A549 (cell line): Measurements from ENCODE around the gene IL36B. TPM values are rescaled to one million over a fixed set of nuclear protein-coding genes. Genes with fewer than 3 reads are reported as not detected.

Source experiments
- ATAC-seq, 2 experiments: fragments of 200-7000 bp in 1 of 2; fragments of >200 bp in 1 of 2; cut with Nextera tagmentation in 1 of 2; cut with Tn5 transposase in 1 of 2; 3 replicates each; pipeline versions ENCODE4 v1.8.0 to v1.9.1; 2018 to 2020; ENCODE audit warnings: mild to moderate bottlenecking in 1 of 2, moderate library complexity in 1 of 2
- CTCF ChIA-PET: fragments of 300-600 bp; sonication (Branson Sonifier 250); formaldehyde crosslinking; extraction: SDS; loops from one replicate; lab custom pipeline; 2021; ENCODE audit warnings: antibody characterized with exemption, inconsistent platforms; lab: Yijun Ruan, JAX
- POLR2A ChIA-PET: fragments of 350-600 bp; formaldehyde crosslinking; extraction: SDS; loops from one replicate; lab custom pipeline; 2021; ENCODE audit warnings: antibody characterized with exemption, inconsistent platforms; lab: Yijun Ruan, JAX
- DNase-seq, 2 experiments: peaks; one replicate each; pipeline versions ENCODE4 v3.0.0 to v3.0.0-alpha.2; 2011 to 2016; ENCODE audit warnings: low read depth in 1 of 2, low spot score in 1 of 2
- FAIRE-seq: peaks from 2 replicates; lab custom pipeline; 2011; peaks lifted over from hg19 to GRCh38; lab: Jason Lieb, UNC
- H3K27ac ChIP-seq, 2 experiments: fragments of >200 bp; sonication (Bioruptor Twin); formaldehyde crosslinking; 3 replicates each; pipeline ENCODE4 v1.5.1; 2016 to 2017
- H3K4me1 ChIP-seq: fragments of >200 bp; sonication (Bioruptor Twin); formaldehyde crosslinking; 3 replicates; pipeline ENCODE4 v1.6.1; 2016
- H3K4me2 ChIP-seq: fragments of >200 bp; sonication (Bioruptor Twin); formaldehyde crosslinking; 3 replicates; pipeline ENCODE4 v1.6.1; 2016
- H3K4me3 ChIP-seq: fragments of >200 bp; sonication (Bioruptor Twin); formaldehyde crosslinking; 3 replicates; pipeline ENCODE4 v1.5.1; 2016
- H3K9me3 ChIP-seq: fragments of >200 bp; sonication (Bioruptor Twin); formaldehyde crosslinking; 3 replicates; pipeline ENCODE4 v1.6.1; 2016
- ATOH8 ChIP-seq: fragments of 250-450 bp; sonication (Bioruptor Pico); IDR thresholded peaks from 2 replicates; pipeline ENCODE4 v1.5.0; 2020; ENCODE audit warnings: low read depth, mild to moderate bottlenecking, moderate library complexity
- CEBPB ChIP-seq, 2 experiments: fragments of >200 bp in 1 of 2; sonication (Bioruptor Twin) in 1 of 2; formaldehyde crosslinking in 1 of 2; IDR thresholded peaks; 2 replicates each; pipeline ENCODE4 v1.6.1; 2012 to 2016
- E2F6 ChIP-seq: IDR thresholded peaks from 2 replicates; pipeline ENCODE4 v1.6.1; 2012; ENCODE audit warnings: low read depth, borderline replicate concordance
- EHF ChIP-seq: fragments of 250-450 bp; sonication (Bioruptor Pico); IDR thresholded peaks from 2 replicates; pipeline ENCODE4 v1.5.0; 2020; ENCODE audit warnings: mild to moderate bottlenecking
- EHMT2 ChIP-seq: fragments of 200-600 bp; sonication (generic); IDR thresholded peaks from 2 replicates; pipeline ENCODE4 v1.6.1; 2016; ENCODE audit warnings: antibody characterized with exemption, low read depth, mild to moderate bottlenecking, moderate library complexity
- ESRRA ChIP-seq: fragments of 150-350 bp; IDR thresholded peaks from 2 replicates; pipeline ENCODE4 v1.6.1; 2014; ENCODE audit warnings: mild to moderate bottlenecking, low read length, borderline replicate concordance
- FOSB ChIP-seq: fragments of 250-450 bp; sonication (Bioruptor Pico); IDR thresholded peaks from 2 replicates; pipeline ENCODE4 v1.5.0; 2020; ENCODE audit warnings: mild to moderate bottlenecking, moderate library complexity
- FOSL2 ChIP-seq, 2 experiments: fragments of 450-650 bp in 1 of 2; fragments of >200 bp in 1 of 2; sonication (Bioruptor Twin) in 1 of 2; formaldehyde crosslinking; IDR thresholded peaks; 2 replicates each; pipeline versions ENCODE4 v1.5.0 to v1.6.1; 2016 to 2020; ENCODE audit warnings: mild to moderate bottlenecking in 1 of 2, moderate library complexity in 1 of 2
- HEYL ChIP-seq: fragments of 250-450 bp; sonication (Bioruptor Pico); IDR thresholded peaks from 2 replicates; pipeline ENCODE4 v1.8.0; 2021; ENCODE audit warnings: mild to moderate bottlenecking, moderate library complexity
- HMGXB4 ChIP-seq: fragments of 250-450 bp; sonication (Bioruptor Pico); IDR thresholded peaks from 2 replicates; pipeline ENCODE4 v1.5.0; 2021; ENCODE audit warnings: mild to moderate bottlenecking, moderate library complexity, borderline replicate concordance
- JUNB ChIP-seq: fragments of >200 bp; sonication (Bioruptor Twin); formaldehyde crosslinking; IDR thresholded peaks from 2 replicates; pipeline ENCODE4 v1.6.1; 2016
- MYC ChIP-seq: IDR thresholded peaks from 2 replicates; pipeline ENCODE4 v1.6.1; 2012; ENCODE audit warnings: mild to moderate bottlenecking, inconsistent platforms, low read length, improper control_type of control experiment, borderline replicate concordance
- NPAS2 ChIP-seq: fragments of 250-450 bp; sonication (Bioruptor Pico); IDR thresholded peaks from 2 replicates; pipeline ENCODE4 v1.8.0; 2022; ENCODE audit warnings: mild to moderate bottlenecking, moderate library complexity, borderline replicate concordance
- NR3C1 ChIP-seq: fragments of >200 bp; sonication (Bioruptor Twin); formaldehyde crosslinking; IDR thresholded peaks from 3 replicates; pipeline ENCODE4 v1.6.1; 2017
- PHF8 ChIP-seq: fragments of 200-600 bp; sonication (generic); IDR thresholded peaks from 2 replicates; pipeline ENCODE4 v1.6.1; 2016; ENCODE audit warnings: low read depth, mild to moderate bottlenecking, antibody characterized with exemption, moderate library complexity, borderline replicate concordance
- RAD21 ChIP-seq, 2 experiments: fragments of >200 bp in 1 of 2; sonication (Bioruptor Twin) in 1 of 2; formaldehyde crosslinking in 1 of 2; IDR thresholded peaks in 1 of 2; conservative IDR thresholded peaks in 1 of 2; 2 replicates in 1 of 2; 3 replicates in 1 of 2; pipeline ENCODE4 v1.6.1; 2012 to 2018; ENCODE audit warnings: inconsistent platforms in 1 of 2
- RCOR1 ChIP-seq: fragments of 150-350 bp; IDR thresholded peaks from 2 replicates; pipeline ENCODE4 v1.6.1; 2014; ENCODE audit warnings: antibody characterized with exemption, low read length, low read depth
- REST ChIP-seq: fragments of 200-600 bp; sonication (generic); IDR thresholded peaks from 2 replicates; pipeline ENCODE4 v1.6.1; 2016; ENCODE audit warnings: antibody characterized with exemption, mild to moderate bottlenecking, moderate library complexity
- RNF2 ChIP-seq: fragments of 200-600 bp; sonication (generic); IDR thresholded peaks from 2 replicates; pipeline ENCODE4 v1.6.1; 2016; ENCODE audit warnings: low read depth, mild to moderate bottlenecking, antibody characterized with exemption, moderate library complexity, borderline replicate concordance
- TFCP2L1 ChIP-seq: fragments of 250-450 bp; sonication (Bioruptor Pico); IDR thresholded peaks from 2 replicates; pipeline ENCODE4 v1.5.0; 2021; ENCODE audit warnings: mild to moderate bottlenecking
- ZC3H11A ChIP-seq: fragments of 450-650 bp; IDR thresholded peaks from 2 replicates; pipeline ENCODE4 v1.6.1; 2014; ENCODE audit warnings: antibody characterized with exemption, mild to moderate bottlenecking
- ZFP36 ChIP-seq: fragments of 450-650 bp; IDR thresholded peaks from 2 replicates; pipeline ENCODE4 v1.6.1; 2014; ENCODE audit warnings: borderline replicate concordance; ENCODE audit not compliant: partially characterized antibody
- polyA plus RNA-seq, 4 experiments: library from polyadenylated mRNA; depleted of rRNA in 3 of 4; stranded (reverse); fragments of >200 nt; fragmentation: RNase III in 1 of 4; extraction: RNeasy Plus Mini Kit Qiagen cat#74134 plus additional on column Dnase treatment in 1 of 4; gene quantifications; 2 replicates in 3 of 4; 3 replicates in 1 of 4; pipeline ENCODE4 v1.2.3, GENCODE V29; 2011 to 2017
- TF ChIP-seq, protein P1 (sequence below): fragments of >200 bp; sonication (Bioruptor Twin); formaldehyde crosslinking; IDR thresholded peaks from 3 replicates; pipeline ENCODE4 v1.5.1; 2016
- TF ChIP-seq, protein P2 (sequence below): fragments of 150-350 bp; IDR thresholded peaks from 2 replicates; pipeline ENCODE4 v1.6.1; 2014; ENCODE audit warnings: low read depth, mild to moderate bottlenecking, low read length
- TF ChIP-seq, protein P3 (sequence below): IDR thresholded peaks from 2 replicates; pipeline ENCODE4 v1.6.1; 2012

Gene IL36B
- polyA plus RNA-seq, 2 of the 4 experiments (the other 2 are of a cell fraction): not detected

- TF ChIP-seq ZC3H11A (no peak), EHF (CRISPR knock-in tag) (no peak), JUNB (no peak), FOSL2 (IDR thresholded peaks at IDR 0.05) (no peak), FOSL2 (CRISPR knock-in tag; IDR thresholded peaks at IDR 0.05) (no peak), CEBPB (IDR thresholded peaks at IDR 0.05) (no peak), MYC (no peak), NPAS2 (CRISPR knock-in tag) (no peak), HMGXB4 (no peak), HEYL (CRISPR knock-in tag) (no peak), ESRRA (no peak), RAD21 (conservative IDR thresholded peaks at IDR 0.05 in 1 of 2, IDR thresholded peaks at IDR 0.05 in 1 of 2) (no peak), FOSB (CRISPR knock-in tag) (no peak), RNF2 (no peak), NR3C1 (no peak), TFCP2L1 (CRISPR knock-in tag) (no peak)
- TF ChIP-seq, protein P1, sequence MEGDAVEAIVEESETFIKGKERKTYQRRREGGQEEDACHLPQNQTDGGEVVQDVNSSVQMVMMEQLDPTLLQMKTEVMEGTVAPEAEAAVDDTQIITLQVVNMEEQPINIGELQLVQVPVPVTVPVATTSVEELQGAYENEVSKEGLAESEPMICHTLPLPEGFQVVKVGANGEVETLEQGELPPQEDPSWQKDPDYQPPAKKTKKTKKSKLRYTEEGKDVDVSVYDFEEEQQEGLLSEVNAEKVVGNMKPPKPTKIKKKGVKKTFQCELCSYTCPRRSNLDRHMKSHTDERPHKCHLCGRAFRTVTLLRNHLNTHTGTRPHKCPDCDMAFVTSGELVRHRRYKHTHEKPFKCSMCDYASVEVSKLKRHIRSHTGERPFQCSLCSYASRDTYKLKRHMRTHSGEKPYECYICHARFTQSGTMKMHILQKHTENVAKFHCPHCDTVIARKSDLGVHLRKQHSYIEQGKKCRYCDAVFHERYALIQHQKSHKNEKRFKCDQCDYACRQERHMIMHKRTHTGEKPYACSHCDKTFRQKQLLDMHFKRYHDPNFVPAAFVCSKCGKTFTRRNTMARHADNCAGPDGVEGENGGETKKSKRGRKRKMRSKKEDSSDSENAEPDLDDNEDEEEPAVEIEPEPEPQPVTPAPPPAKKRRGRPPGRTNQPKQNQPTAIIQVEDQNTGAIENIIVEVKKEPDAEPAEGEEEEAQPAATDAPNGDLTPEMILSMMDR: no peak
- TF ChIP-seq, protein P2, sequence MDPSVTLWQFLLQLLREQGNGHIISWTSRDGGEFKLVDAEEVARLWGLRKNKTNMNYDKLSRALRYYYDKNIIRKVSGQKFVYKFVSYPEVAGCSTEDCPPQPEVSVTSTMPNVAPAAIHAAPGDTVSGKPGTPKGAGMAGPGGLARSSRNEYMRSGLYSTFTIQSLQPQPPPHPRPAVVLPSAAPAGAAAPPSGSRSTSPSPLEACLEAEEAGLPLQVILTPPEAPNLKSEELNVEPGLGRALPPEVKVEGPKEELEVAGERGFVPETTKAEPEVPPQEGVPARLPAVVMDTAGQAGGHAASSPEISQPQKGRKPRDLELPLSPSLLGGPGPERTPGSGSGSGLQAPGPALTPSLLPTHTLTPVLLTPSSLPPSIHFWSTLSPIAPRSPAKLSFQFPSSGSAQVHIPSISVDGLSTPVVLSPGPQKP: no peak
- TF ChIP-seq, protein P3, sequence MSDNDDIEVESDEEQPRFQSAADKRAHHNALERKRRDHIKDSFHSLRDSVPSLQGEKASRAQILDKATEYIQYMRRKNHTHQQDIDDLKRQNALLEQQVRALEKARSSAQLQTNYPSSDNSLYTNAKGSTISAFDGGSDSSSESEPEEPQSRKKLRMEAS: no peak
- H3K4me1 ChIP-seq: no peaks in the 10 kb centered on the region
- H3K4me3 ChIP-seq: no peak overlapping the region
- FAIRE-seq: no peak
- DNase-seq: no peak
- no peak for ATAC-seq
- POLR2A ChIA-PET: no interaction called here
- H3K27ac ChIP-seq: no peak overlapping the region
- H3K9me3 ChIP-seq: peaks cover 9% of the 10 kb centered on the region
- CTCF ChIA-PET: interaction anchor here (0.5 to 6.5 kb wide), 7 partner anchors 11 to 300 kb away, joined by 3 to 44 read pairs (median 4); no protein-coding TSS in a partner anchor
- H3K4me2 ChIP-seq: no peak overlapping the region
These were observed 37.2 kb upstream of the IL36B start for GRCh38 chr2:113089916-113090315.

- Histone ChIP-seq H3K4me2 (no peak overlapping the region), H3K27ac (no peak overlapping the region), H3K4me1 (no peaks in the 10 kb centered on the region), H3K9me3 (peaks cover 5% of the 10 kb centered on the region; the same call in 2 of the 3 replicates), H3K4me3 (no peak overlapping the region)
- ChIA-PET POLR2A (no interaction called here), CTCF (interaction anchor here (1.2 to 6.5 kb wide), 4 partner anchors 10 to 302 kb away, joined by 3 to 44 read pairs (median 7); no protein-coding TSS in a partner anchor)
- FAIRE-seq (no peak), DNase-seq (no peak), ATAC-seq (peak in 1 of 2 experiments; percentile 51; a peak in 1 of 6 replicates)
- TF ChIP-seq RCOR1 (no peak), ZFP36 (no peak), ATOH8 (CRISPR knock-in tag) (no peak), ZC3H11A (no peak), E2F6 (no peak), NR3C1 (no peak), EHMT2 (no peak), REST (no peak), MYC (no peak), PHF8 (no peak)
These were observed 35.7 kb upstream of the IL36B start for GRCh38 chr2:113088213-113088992.
